PC-3 (cell line): ENCODE results near the gene IL1R2.

ENCODE experiments used
- EZH2 ChIP-seq: fragments of 300-600 bp; sonication (generic); IDR thresholded peaks from one replicate; pipeline ENCODE4 v1.6.1; 2017; ENCODE audit warnings: antibody characterized with exemption, mild to moderate bottlenecking, low read length; ENCODE audit not compliant: unreplicated experiment
- TF ChIP-seq, protein P1 (sequence below): fragments of 300-600 bp; sonication (generic); conservative IDR thresholded peaks from 2 replicates; pipeline ENCODE4 v1.5.1; 2017; ENCODE audit warnings: antibody characterized with exemption, low read depth, mild to moderate bottlenecking, low read length

GRCh38 chr2:102021779-102022178 is 30.0 kb downstream of the IL1R2 start:
- TF ChIP-seq, protein P1, sequence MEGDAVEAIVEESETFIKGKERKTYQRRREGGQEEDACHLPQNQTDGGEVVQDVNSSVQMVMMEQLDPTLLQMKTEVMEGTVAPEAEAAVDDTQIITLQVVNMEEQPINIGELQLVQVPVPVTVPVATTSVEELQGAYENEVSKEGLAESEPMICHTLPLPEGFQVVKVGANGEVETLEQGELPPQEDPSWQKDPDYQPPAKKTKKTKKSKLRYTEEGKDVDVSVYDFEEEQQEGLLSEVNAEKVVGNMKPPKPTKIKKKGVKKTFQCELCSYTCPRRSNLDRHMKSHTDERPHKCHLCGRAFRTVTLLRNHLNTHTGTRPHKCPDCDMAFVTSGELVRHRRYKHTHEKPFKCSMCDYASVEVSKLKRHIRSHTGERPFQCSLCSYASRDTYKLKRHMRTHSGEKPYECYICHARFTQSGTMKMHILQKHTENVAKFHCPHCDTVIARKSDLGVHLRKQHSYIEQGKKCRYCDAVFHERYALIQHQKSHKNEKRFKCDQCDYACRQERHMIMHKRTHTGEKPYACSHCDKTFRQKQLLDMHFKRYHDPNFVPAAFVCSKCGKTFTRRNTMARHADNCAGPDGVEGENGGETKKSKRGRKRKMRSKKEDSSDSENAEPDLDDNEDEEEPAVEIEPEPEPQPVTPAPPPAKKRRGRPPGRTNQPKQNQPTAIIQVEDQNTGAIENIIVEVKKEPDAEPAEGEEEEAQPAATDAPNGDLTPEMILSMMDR = no peak
- no peak for TF ChIP-seq EZH2
